Stimulated activated naive CD8-positive, alpha-beta T cell treated with anti-CD3 and anti-CD28 coated beads, Interleukin-15, Interleukin-2, amounts not matched to agents 100 ng/mL and 50 ng/mL, for 24 hours (primary cell): ENCODE measurements around the gene S100A4.
"Not testable (repeated sequence)": the region's sequence is repeated elsewhere in the genome, so short reads cannot be mapped to it uniquely, and the experiment has no call there.

Source experiments
- H3K27ac Mint-ChIP-seq: one replicate; pipeline ENCODE4 v1.8.0; 2021; ENCODE audit warnings: mild to moderate bottlenecking, mixed read lengths
- H3K27me3 Mint-ChIP-seq: one replicate; pipeline ENCODE4 v1.8.0; 2021; ENCODE audit warnings: mixed read lengths
- H3K36me3 Mint-ChIP-seq: one replicate; pipeline ENCODE4 v1.8.0; 2021; ENCODE audit warnings: low read depth, mixed read lengths
- H3K4me1 Mint-ChIP-seq: one replicate; pipeline ENCODE4 v1.8.0; 2021; ENCODE audit warnings: low read depth, mixed read lengths
- H3K4me3 Mint-ChIP-seq: one replicate; pipeline ENCODE4 v1.8.0; 2021; ENCODE audit warnings: mild to moderate bottlenecking, mixed read lengths
- H3K9me3 Mint-ChIP-seq: one replicate; pipeline ENCODE4 v1.8.0; 2021; ENCODE audit warnings: mixed read lengths

The S100A4 gene

GRCh38 chr1:153573351-153573750 is 27.7 kb upstream of the S100A4 start:
- Mint-ChIP-seq H3K4me1 (peaks cover 43% of the 10 kb centered on the region), H3K27ac (peak overlapping the region; percentile 85), H3K27me3 (peaks cover 23% of the 10 kb centered on the region), H3K36me3 (no peaks in the 10 kb centered on the region), H3K4me3 (no peak overlapping the region), H3K9me3 (no peaks in the 10 kb centered on the region)

- no peaks in the 10 kb centered on the region for H3K36me3 Mint-ChIP-seq
- no peak overlapping the region for H3K4me3 Mint-ChIP-seq
- H3K27ac Mint-ChIP-seq, result peak overlapping the region; percentile 85
- H3K9me3 Mint-ChIP-seq, result no peaks in the 10 kb centered on the region
- H3K27me3 Mint-ChIP-seq, result peaks cover 16% of the 10 kb centered on the region
- H3K4me1 Mint-ChIP-seq, result peaks cover 50% of the 10 kb centered on the region
Measured at GRCh38 chr1:153572569-153573015, 27.0 kb upstream of the S100A4 start.

- no peak overlapping the region for H3K27ac Mint-ChIP-seq
Measured at GRCh38 chr1:153571706-153572105, 26.1 kb upstream of the S100A4 start.

GRCh38 chr1:153570874-153571273 is 25.3 kb upstream of the S100A4 start:
- Mint-ChIP-seq H3K9me3 (no peaks in the 10 kb centered on the region), H3K27me3 (peaks cover 7% of the 10 kb centered on the region), H3K36me3 (no peaks in the 10 kb centered on the region), H3K4me1 (peaks cover 66% of the 10 kb centered on the region), H3K27ac (no peak overlapping the region), H3K4me3 (no peak overlapping the region)

More at GRCh38 chr1:153571706-153572105, 26.1 kb upstream of the S100A4 start:
- Mint-ChIP-seq H3K27me3 (peaks cover 13% of the 10 kb centered on the region), H3K4me1 (peaks cover 58% of the 10 kb centered on the region), H3K9me3 (no peaks in the 10 kb centered on the region), H3K36me3 (no peaks in the 10 kb centered on the region), H3K4me3 (no peak overlapping the region)

- Mint-ChIP-seq H3K4me3 (no peak overlapping the region), H3K27me3 (peaks cover 7% of the 10 kb centered on the region), H3K27ac (no peak overlapping the region), H3K36me3 (no peaks in the 10 kb centered on the region), H3K4me1 (peaks cover 78% of the 10 kb centered on the region), H3K9me3 (no peaks in the 10 kb centered on the region)
Measured at GRCh38 chr1:153569465-153569864, 23.9 kb upstream of the S100A4 start.

- peak overlapping the region; percentile 45 for H3K4me3 Mint-ChIP-seq
- H3K27me3 Mint-ChIP-seq, result peaks cover 7% of the 10 kb centered on the region
- H3K9me3 Mint-ChIP-seq, result no peaks in the 10 kb centered on the region
- peaks cover 76% of the 10 kb centered on the region for H3K4me1 Mint-ChIP-seq
- H3K36me3 Mint-ChIP-seq, result no peaks in the 10 kb centered on the region
- H3K27ac Mint-ChIP-seq, result peak overlapping the region; percentile 81
Measured at GRCh38 chr1:153568367-153569099, 22.9 kb upstream of the S100A4 start.

GRCh38 chr1:153567621-153568366 is 22.2 kb upstream of the S100A4 start:
- Mint-ChIP-seq H3K4me3 (peak overlapping the region; percentile 42), H3K36me3 (no peaks in the 10 kb centered on the region), H3K27ac (peak overlapping the region; percentile 81), H3K27me3 (peaks cover 7% of the 10 kb centered on the region), H3K9me3 (no peaks in the 10 kb centered on the region), H3K4me1 (peaks cover 69% of the 10 kb centered on the region)

GRCh38 chr1:153566414-153567371 is 21.1 kb upstream of the S100A4 start:
- H3K9me3 Mint-ChIP-seq, result no peaks in the 10 kb centered on the region
- H3K4me1 Mint-ChIP-seq, result peaks cover 58% of the 10 kb centered on the region
- H3K4me3 Mint-ChIP-seq, result peak overlapping the region; percentile 58
- H3K27ac Mint-ChIP-seq, result peak overlapping the region; percentile 98
- peaks cover 7% of the 10 kb centered on the region for H3K27me3 Mint-ChIP-seq
- H3K36me3 Mint-ChIP-seq, result no peaks in the 10 kb centered on the region

GRCh38 chr1:153565529-153566374 is 20.1 kb upstream of the S100A4 start, which contains the start of gene S100A2:
S100A2 (minus strand) TSS chr1:153565844; CDS start chr1:153563877, 1,967 bp downstream.
- peak within 1 kb of the TSS; percentile 76 for H3K4me3 Mint-ChIP-seq
- peaks cover 52% of the 10 kb centered on the region for H3K4me1 Mint-ChIP-seq
- H3K9me3 Mint-ChIP-seq, result no peaks in the 10 kb centered on the region
- peak within 1 kb of the TSS; percentile 98 for H3K27ac Mint-ChIP-seq
- H3K36me3 Mint-ChIP-seq, result no peaks in the 10 kb centered on the region
- H3K27me3 Mint-ChIP-seq, result peaks cover 4% of the 10 kb centered on the region

- H3K4me3 Mint-ChIP-seq, result no peak overlapping the region
- H3K9me3 Mint-ChIP-seq, result no peaks in the 10 kb centered on the region
- H3K4me1 Mint-ChIP-seq, result peaks cover 41% of the 10 kb centered on the region
- no peaks in the 10 kb centered on the region for H3K36me3 Mint-ChIP-seq
- H3K27ac Mint-ChIP-seq, result no peak overlapping the region
- no peaks in the 10 kb centered on the region for H3K27me3 Mint-ChIP-seq
Measured at GRCh38 chr1:153563991-153564390, 18.4 kb upstream of the S100A4 start.

GRCh38 chr1:153563483-153563901 is 17.9 kb upstream of the S100A4 start:
- no peaks in the 10 kb centered on the region for H3K36me3 Mint-ChIP-seq
- H3K4me3 Mint-ChIP-seq, result no peak overlapping the region
- H3K4me1 Mint-ChIP-seq, result peaks cover 36% of the 10 kb centered on the region
- no peak overlapping the region for H3K27ac Mint-ChIP-seq
- no peaks in the 10 kb centered on the region for H3K9me3 Mint-ChIP-seq
- H3K27me3 Mint-ChIP-seq, result no peaks in the 10 kb centered on the region

- H3K27me3 Mint-ChIP-seq, H3K4me3 Mint-ChIP-seq, H3K9me3 Mint-ChIP-seq, H3K36me3 Mint-ChIP-seq, H3K27ac Mint-ChIP-seq: not testable (repeated sequence)
- H3K4me1 Mint-ChIP-seq, result peaks cover 23% of the 10 kb centered on the region
Measured at GRCh38 chr1:153562021-153562420, 16.4 kb upstream of the S100A4 start.

GRCh38 chr1:153561466-153561985 is 15.9 kb upstream of the S100A4 start:
- Mint-ChIP-seq H3K9me3 (no peaks in the 10 kb centered on the region), H3K36me3 (no peaks in the 10 kb centered on the region), H3K27me3 (no peaks in the 10 kb centered on the region), H3K4me3 (no peak overlapping the region), H3K4me1 (peaks cover 18% of the 10 kb centered on the region), H3K27ac (no peak overlapping the region)
